C4-2B (cell line): ENCODE results near the gene GABRR3.

Experiments used
- ZFX ChIP-seq: fragments of 450-650 bp; IDR thresholded peaks from 2 replicates; pipeline ENCODE4 v1.6.1; 2017
- TF ChIP-seq, protein P1 (sequence below): fragments of 450-650 bp; conservative IDR thresholded peaks from 2 replicates; pipeline ENCODE4 v1.5.1; 2017; ENCODE audit warnings: mild to moderate bottlenecking

DNA sequence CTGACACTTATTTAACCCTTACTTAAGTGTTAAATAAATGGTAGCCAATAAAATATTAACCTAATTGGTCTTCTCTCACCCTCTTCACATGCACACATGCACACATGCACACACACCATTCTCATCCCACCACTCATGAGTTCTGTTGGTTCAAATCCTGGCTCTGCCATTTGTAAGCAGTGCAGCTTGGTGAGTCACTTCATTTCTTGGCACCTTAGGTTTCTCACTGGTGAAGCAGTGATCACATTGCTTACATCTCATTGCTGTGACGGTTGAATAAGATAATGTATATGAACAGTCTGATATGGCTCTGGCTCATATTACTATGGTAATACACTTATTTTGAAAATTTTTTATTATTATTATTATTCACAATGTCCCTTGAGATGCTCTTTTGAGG lies 96.7 kb downstream of the GABRR3 start:
- TF ChIP-seq, protein P1, sequence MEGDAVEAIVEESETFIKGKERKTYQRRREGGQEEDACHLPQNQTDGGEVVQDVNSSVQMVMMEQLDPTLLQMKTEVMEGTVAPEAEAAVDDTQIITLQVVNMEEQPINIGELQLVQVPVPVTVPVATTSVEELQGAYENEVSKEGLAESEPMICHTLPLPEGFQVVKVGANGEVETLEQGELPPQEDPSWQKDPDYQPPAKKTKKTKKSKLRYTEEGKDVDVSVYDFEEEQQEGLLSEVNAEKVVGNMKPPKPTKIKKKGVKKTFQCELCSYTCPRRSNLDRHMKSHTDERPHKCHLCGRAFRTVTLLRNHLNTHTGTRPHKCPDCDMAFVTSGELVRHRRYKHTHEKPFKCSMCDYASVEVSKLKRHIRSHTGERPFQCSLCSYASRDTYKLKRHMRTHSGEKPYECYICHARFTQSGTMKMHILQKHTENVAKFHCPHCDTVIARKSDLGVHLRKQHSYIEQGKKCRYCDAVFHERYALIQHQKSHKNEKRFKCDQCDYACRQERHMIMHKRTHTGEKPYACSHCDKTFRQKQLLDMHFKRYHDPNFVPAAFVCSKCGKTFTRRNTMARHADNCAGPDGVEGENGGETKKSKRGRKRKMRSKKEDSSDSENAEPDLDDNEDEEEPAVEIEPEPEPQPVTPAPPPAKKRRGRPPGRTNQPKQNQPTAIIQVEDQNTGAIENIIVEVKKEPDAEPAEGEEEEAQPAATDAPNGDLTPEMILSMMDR, result no peak
- no peak for TF ChIP-seq ZFX
